HG03378 (cell line): ENCODE results near the gene OR2L2.
"Not testable (repeated sequence)": the region's sequence is repeated elsewhere in the genome, so short reads cannot be mapped to it uniquely, and the experiment has no call there.

Source experiments
- ATAC-seq: cut with Tn5 transposase; IDR thresholded peaks from one replicate; pipeline ENCODE4 v1.9.1; 2021; ENCODE audit warnings: mild to moderate bottlenecking, moderate library complexity; ENCODE audit not compliant: unreplicated experiment

Gene OR2L2

GRCh38 chr1:248029770-248030169 is at the start of gene OR2L2:
OR2L2 (plus strand) TSS chr1:248030070; CDS start chr1:248038268, 8,198 bp downstream.
- no peak for ATAC-seq

- no peak for ATAC-seq
Measured at GRCh38 chr1:247992986-247993385, 36.9 kb upstream of the OR2L2 start.

- no peak for ATAC-seq
Measured at GRCh38 chr1:247998811-247999210, 31.1 kb upstream of the OR2L2 start.

- ATAC-seq: no peak
Measured at GRCh38 chr1:248000169-248000568, 29.7 kb upstream of the OR2L2 start.

GRCh38 chr1:248007778-248008177 is 22.1 kb upstream of the OR2L2 start:
- ATAC-seq: no peak

- ATAC-seq: no peak
Measured at GRCh38 chr1:248009681-248010080, 20.2 kb upstream of the OR2L2 start.

GRCh38 chr1:248013229-248013710 is 16.6 kb upstream of the OR2L2 start, which contains the start of gene OR2L5:
OR2L5 (plus strand) TSS chr1:248013660; CDS start chr1:248021948, 8,288 bp downstream.
- ATAC-seq: no peak

GRCh38 chr1:248015803-248016202 is 14.1 kb upstream of the OR2L2 start:
- no peak for ATAC-seq

GRCh38 chr1:248045209-248045608 is 15.3 kb downstream of the OR2L2 start:
- no peak for ATAC-seq

GRCh38 chr1:248046536-248046935 is 16.7 kb downstream of the OR2L2 start, which contains the start of gene OR2L3:
OR2L3 (plus strand) TSS chr1:248046836; CDS start chr1:248060682, 13,846 bp downstream.
- no peak for ATAC-seq

GRCh38 chr1:248047008-248047407 is 17.1 kb downstream of the OR2L2 start:
- no peak for ATAC-seq

GRCh38 chr1:248054671-248055070 is 24.8 kb downstream of the OR2L2 start:
- no peak for ATAC-seq

GRCh38 chr1:248055261-248055660 is 25.4 kb downstream of the OR2L2 start:
- ATAC-seq: no peak

GRCh38 chr1:248065071-248065470 is 35.2 kb downstream of the OR2L2 start:
- no peak for ATAC-seq

- ATAC-seq: no peak
Measured at GRCh38 chr1:248065604-248066003, 35.7 kb downstream of the OR2L2 start.

- ATAC-seq: not testable (repeated sequence)
Measured at GRCh38 chr1:248083864-248084263, 54.0 kb downstream of the OR2L2 start.
